Smooth muscle cell (in vitro differentiated cells): Measurements from ENCODE around the gene NOC4L. TPM values are rescaled to one million over a fixed set of nuclear protein-coding genes. Genes with fewer than 3 reads are reported as not detected.

Experiments used
- DNase-seq: peaks from one replicate; lab custom pipeline; 2025; ENCODE audit not compliant: unreplicated experiment; lab: John Stamatoyannopoulos, UW
- H2AFZ ChIP-seq: fragments of 200-600 bp; sonication (generic); 2 replicates; pipeline ENCODE4 v1.6.0; 2016; ENCODE audit warnings: antibody characterized with exemption, low read depth, mild to moderate bottlenecking
- H3F3A ChIP-seq: fragments of 200-600 bp; sonication (generic); 2 replicates; pipeline ENCODE4 v1.6.0; 2017; ENCODE audit warnings: antibody characterized with exemption, low read depth
- H3K27ac ChIP-seq: fragments of 200-600 bp; sonication (generic); 2 replicates; pipeline ENCODE4 v1.5.1; 2016; ENCODE audit warnings: low read depth, mild to moderate bottlenecking
- H3K27me3 ChIP-seq: fragments of 200-600 bp; sonication (generic); 2 replicates; pipeline ENCODE4 v1.6.1; 2016; ENCODE audit warnings: low read depth, mild to moderate bottlenecking
- H3K36me3 ChIP-seq: fragments of 200-600 bp; sonication (generic); 2 replicates; pipeline ENCODE4 v1.5.1; 2016; ENCODE audit warnings: low read depth
- H3K4me1 ChIP-seq: fragments of 200-600 bp; sonication (generic); 2 replicates; pipeline ENCODE4 v1.5.1; 2016; ENCODE audit warnings: low read depth
- H3K4me2 ChIP-seq: fragments of 200-600 bp; sonication (generic); 2 replicates; pipeline ENCODE4 v1.6.0; 2016; ENCODE audit warnings: mild to moderate bottlenecking
- H3K4me3 ChIP-seq: fragments of 200-600 bp; sonication (generic); 2 replicates; pipeline ENCODE4 v1.5.1; 2016; ENCODE audit warnings: mild to moderate bottlenecking
- H3K79me2 ChIP-seq: fragments of 200-600 bp; sonication (generic); 2 replicates; pipeline ENCODE4 v1.6.0; 2016; ENCODE audit warnings: low read depth, mild to moderate bottlenecking
- H3K9ac ChIP-seq: fragments of 200-600 bp; sonication (generic); 2 replicates; pipeline ENCODE4 v1.6.0; 2016; ENCODE audit warnings: low read depth
- H3K9me3 ChIP-seq: fragments of 200-600 bp; sonication (generic); replicated peaks from 2 replicates; pipeline ENCODE4 v1.5.1; 2016; ENCODE audit warnings: low read depth
- H4K20me1 ChIP-seq: fragments of 200-600 bp; sonication (generic); 2 replicates; pipeline ENCODE4 v1.6.0; 2016; ENCODE audit warnings: low read depth
- WGBS: methylation state at CpG from one replicate; pipeline ENCODE4 v1.1.7; 2016; ENCODE audit warnings: low lambda C conversion rate; 5-methylcytosine and 5-hydroxymethylcytosine counted together
- polyA plus RNA-seq: library from polyadenylated mRNA; unstranded; fragments of >200 nt; fragmentation: Nextera tagmentation; extraction: Ambion mirVana; gene quantifications from 2 replicates; pipeline ENCODE4 v1.2.1, GENCODE V29; 2016
- total RNA-seq: library from RNA; depleted of rRNA; stranded (reverse); fragments of >200 nt; gene quantifications from 2 replicates; pipeline ENCODE4 v1.2.3, GENCODE V29; 2014
- TF ChIP-seq, protein P1 (sequence below): fragments of 200-600 bp; sonication (generic); IDR thresholded peaks from 2 replicates; pipeline ENCODE4 v1.5.1; 2017; ENCODE audit warnings: borderline replicate concordance, mild to moderate bottlenecking, antibody characterized with exemption; ENCODE audit not compliant: insufficient read depth, poor library complexity, severe bottlenecking

Gene NOC4L
- total and polyA plus RNA-seq, 2 experiments from 2014 or later = 9.8 to 39.9 TPM

DNA sequence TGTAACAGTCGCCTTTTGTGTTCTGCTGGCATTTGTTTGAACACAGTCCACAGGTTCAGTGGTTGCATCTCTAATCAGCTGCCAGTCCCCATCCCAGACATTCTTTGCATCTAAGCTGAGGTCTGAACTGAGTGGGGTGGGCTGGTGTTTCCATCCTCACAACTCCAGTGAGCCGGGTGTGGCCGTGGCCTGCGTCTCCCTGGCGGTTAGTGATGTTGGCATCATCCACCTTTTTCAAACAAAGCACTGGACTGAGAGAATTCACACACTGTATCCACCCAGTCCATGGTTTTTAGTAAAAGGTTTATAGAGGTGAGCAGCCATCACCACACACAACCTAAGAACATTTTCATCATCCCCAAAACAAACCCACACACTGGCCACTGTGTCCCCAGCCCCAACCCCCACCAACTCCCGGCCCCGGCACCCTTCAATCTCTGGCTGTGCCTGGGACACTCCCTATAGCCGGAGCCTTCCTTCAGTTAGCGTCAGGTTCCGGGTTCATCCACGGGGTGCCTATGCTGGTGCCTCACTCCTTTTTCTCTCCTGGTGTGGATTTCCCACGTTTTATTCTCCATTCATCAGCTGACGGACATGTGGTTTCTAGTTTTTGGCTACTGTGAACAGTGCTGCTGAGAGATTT is 6.7 kb upstream of the NOC4L start:
- Histone ChIP-seq H3K9me3 (no peaks in the 10 kb centered on the region), H3K4me3 (no peak overlapping the region), H3K4me1 (no peaks in the 10 kb centered on the region), H3K4me2 (no peak overlapping the region), H3K9ac (no peak overlapping the region), H3K36me3 (no peaks in the 10 kb centered on the region), H4K20me1 (no peaks in the 10 kb centered on the region), H3K79me2 (no peaks in the 10 kb centered on the region), H3K27ac (no peak overlapping the region), H3F3A (peaks cover 9% of the 10 kb centered on the region), H3K27me3 (no peaks in the 10 kb centered on the region), H2AFZ (no peak overlapping the region)
- 97% methylated on average over 13 of the region's 13 CpGs for WGBS
- no peak for DNase-seq
- TF ChIP-seq, protein P1, sequence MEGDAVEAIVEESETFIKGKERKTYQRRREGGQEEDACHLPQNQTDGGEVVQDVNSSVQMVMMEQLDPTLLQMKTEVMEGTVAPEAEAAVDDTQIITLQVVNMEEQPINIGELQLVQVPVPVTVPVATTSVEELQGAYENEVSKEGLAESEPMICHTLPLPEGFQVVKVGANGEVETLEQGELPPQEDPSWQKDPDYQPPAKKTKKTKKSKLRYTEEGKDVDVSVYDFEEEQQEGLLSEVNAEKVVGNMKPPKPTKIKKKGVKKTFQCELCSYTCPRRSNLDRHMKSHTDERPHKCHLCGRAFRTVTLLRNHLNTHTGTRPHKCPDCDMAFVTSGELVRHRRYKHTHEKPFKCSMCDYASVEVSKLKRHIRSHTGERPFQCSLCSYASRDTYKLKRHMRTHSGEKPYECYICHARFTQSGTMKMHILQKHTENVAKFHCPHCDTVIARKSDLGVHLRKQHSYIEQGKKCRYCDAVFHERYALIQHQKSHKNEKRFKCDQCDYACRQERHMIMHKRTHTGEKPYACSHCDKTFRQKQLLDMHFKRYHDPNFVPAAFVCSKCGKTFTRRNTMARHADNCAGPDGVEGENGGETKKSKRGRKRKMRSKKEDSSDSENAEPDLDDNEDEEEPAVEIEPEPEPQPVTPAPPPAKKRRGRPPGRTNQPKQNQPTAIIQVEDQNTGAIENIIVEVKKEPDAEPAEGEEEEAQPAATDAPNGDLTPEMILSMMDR = no peak

DNA sequence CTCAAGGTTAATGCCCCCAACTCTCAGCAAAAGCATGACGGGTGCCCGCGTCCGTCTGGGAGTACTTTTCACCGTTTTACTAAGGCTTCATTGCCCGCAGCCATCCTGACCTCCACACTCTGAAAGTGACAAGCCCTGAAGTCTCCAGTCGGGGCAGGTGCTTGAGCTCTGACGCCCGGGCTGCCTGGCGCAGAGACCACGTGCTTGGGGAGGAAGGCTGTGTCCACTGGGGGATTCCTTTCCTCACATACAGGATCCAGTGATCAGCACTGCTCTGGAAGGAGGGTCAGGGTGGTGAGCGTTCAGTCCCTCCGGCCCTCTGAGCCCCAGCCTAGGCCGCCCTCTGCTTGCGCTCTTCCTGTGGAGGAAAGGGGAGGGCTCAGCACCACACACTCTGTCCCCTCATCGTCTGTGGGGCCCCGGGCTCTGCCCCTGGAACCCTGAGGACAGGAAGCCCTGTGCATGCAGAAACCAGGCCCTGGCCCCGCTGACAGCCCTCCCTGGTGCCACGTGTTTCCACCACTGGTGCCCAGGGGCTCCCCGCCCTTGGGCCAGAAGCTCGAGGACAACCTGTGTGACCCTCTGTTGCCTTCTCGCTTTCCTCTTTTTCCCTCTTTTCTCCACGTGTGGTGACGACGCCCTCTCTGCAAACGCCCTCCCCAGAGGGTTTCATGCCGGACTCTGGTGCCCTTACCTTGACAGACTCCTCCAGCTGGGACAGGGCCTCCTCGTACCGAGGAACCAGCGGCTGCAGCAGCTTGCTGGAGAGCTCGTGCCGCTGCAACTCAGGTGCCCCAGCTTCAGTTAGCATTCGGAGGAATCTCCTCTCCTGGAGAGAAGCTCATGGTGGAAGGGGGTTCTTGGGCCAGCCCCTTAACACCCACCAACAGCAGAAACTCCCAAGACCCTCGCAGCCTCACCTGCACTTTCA is 5.1 kb upstream of the NOC4L start:
- H3K27ac ChIP-seq = no peak overlapping the region
- no peak overlapping the region for H3K4me3 ChIP-seq
- peaks cover 9% of the 10 kb centered on the region for H3F3A ChIP-seq
- no peak overlapping the region for H2AFZ ChIP-seq
- H3K79me2 ChIP-seq = peaks cover 4% of the 10 kb centered on the region
- no peaks in the 10 kb centered on the region for H3K27me3 ChIP-seq
- 97% methylated on average over 34 of the region's 34 CpGs for WGBS
- DNase-seq = no peak
- no peak overlapping the region for H3K9ac ChIP-seq
- H3K4me2 ChIP-seq = no peak overlapping the region
- TF ChIP-seq, protein P1 = no peak
- no peaks in the 10 kb centered on the region for H3K9me3 ChIP-seq
- peaks cover 6% of the 10 kb centered on the region for H4K20me1 ChIP-seq
- H3K36me3 ChIP-seq = no peaks in the 10 kb centered on the region
- H3K4me1 ChIP-seq = peaks cover 5% of the 10 kb centered on the region

DNA sequence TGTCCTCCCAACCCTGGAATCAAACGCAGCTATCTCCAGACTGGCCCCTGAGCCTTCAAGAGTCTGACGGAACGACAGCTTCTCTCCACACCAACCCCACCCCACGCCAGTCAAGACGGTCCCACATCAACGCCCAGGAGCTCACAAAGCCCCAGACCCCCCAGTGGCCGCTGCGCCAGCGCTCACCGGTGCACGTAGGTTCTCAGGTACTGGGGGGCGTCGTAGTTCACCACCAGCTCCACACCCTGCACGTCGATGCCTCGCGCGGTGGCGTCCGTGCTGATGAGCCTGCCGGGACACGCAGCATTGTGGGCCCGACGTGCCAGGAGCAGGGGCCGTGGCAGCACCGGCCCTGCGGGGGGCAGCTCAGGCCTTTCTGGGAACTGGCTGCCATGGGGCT is 4.3 kb upstream of the NOC4L start:
- Histone ChIP-seq H3K27ac (no peak overlapping the region), H3K4me1 (peaks cover 5% of the 10 kb centered on the region), H3K36me3 (no peaks in the 10 kb centered on the region), H3K79me2 (peaks cover 10% of the 10 kb centered on the region), H3F3A (peaks cover 9% of the 10 kb centered on the region), H3K4me3 (no peak overlapping the region), H3K4me2 (no peak overlapping the region), H2AFZ (no peak overlapping the region), H3K27me3 (no peaks in the 10 kb centered on the region), H3K9me3 (no peaks in the 10 kb centered on the region), H4K20me1 (peaks cover 6% of the 10 kb centered on the region), H3K9ac (no peak overlapping the region)
- TF ChIP-seq, protein P1 = no peak
- WGBS = 96% methylated on average over 27 of the region's 27 CpGs
- DNase-seq = no peak
